HG03342 (cell line): ENCODE data around the gene CFC1B.
"Not testable (repeated sequence)": the region's sequence is repeated elsewhere in the genome, so short reads cannot be mapped to it uniquely, and the experiment has no call there.

ENCODE experiments used
- ATAC-seq: cut with Tn5 transposase; IDR thresholded peaks from one replicate; pipeline ENCODE4 v1.9.1; 2021; ENCODE audit warnings: mild to moderate bottlenecking, moderate library complexity; ENCODE audit not compliant: unreplicated experiment

The CFC1B gene

DNA sequence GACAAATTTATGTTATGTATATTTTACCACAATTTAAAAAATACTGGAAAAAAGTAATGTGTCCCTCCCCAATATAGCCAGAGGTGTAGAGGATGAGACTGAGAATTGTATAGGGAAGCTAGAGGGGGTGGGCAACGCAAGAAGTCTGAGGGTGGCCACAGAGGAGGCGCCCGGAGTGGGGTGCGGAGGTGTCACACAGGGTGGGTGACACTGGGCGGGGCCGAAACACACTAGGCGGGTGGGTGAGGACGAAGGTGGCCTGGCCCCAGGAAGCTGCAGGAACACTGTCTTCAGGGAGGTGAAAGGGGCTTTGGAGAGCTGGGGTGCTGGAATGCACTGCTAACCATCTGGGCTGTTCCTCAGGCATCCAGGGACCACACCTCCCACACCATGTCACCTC is 35.4 kb downstream of the CFC1B start:
- not testable (repeated sequence) for ATAC-seq

DNA sequence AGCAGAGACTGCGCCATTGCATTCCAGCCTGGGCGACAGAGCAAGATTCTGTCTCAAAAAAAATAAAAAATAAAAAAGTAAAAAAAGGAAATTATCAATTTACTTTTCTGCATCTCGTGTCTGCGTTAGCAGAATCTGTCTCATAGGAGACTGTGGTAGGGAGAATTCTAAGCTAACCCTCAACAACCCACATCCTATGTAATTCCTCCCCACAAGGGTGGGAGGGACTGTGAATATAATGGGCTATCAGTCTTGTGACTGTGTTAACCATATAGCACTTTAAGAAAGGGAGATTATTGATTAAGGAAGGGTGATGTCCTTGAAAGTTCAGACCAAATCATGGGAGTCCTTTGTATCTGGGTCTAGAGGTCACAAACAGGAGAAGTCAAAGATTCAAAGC is 45.1 kb downstream of the CFC1B start:
- not testable (repeated sequence) for ATAC-seq

DNA sequence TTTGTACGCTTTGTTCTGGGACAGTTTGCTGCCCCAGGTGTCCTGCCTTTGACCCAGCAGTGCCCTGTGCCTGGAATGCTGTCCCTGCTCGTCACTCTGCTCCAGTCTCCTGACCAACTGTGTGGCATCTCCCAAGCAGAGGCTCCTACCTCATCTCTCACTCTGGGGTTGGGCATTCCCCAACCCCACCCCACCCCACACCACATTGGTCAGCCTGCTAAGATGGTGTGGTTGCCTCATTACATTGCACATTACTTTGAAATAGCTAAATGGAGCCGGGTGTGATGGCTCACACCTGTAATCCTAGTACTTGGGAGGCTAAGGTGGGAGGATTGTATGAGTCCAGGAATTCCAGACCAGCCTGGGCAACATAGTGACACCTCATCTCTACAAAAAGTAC is 50.9 kb downstream of the CFC1B start:
- ATAC-seq: not testable (repeated sequence)

- ATAC-seq: not testable (repeated sequence)
Observed at GRCh38 chr2:130574230-130574629, 53.2 kb downstream of the CFC1B start.

DNA sequence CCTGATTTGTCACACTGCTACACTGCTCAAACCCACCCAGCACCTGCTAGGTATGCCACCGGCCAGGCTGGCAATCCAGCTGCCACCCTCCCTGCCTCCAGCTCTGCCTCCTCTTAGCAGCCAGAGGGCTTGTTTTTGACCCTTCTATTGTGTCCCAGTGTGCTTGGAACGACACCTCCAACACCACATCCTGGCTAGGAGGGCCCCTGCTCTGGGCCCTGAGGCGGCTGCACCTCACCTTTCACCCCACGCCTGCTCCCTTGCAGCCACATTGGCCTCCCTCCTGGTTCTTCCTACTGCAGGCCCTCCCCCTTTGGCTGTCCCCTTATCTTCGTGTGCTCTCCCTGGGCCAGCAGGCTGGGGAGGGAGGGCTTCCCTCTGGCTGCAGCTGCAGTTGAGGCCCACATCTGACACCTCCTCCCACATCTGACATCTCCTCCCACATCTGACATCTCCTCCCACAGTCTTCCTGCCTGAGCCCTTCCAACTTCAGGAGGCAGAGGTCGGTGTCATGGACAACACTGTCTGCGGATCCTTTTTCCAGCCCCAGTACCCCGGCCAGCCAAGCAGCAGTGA is 55.3 kb downstream of the CFC1B start:
- ATAC-seq: not testable (repeated sequence)

DNA sequence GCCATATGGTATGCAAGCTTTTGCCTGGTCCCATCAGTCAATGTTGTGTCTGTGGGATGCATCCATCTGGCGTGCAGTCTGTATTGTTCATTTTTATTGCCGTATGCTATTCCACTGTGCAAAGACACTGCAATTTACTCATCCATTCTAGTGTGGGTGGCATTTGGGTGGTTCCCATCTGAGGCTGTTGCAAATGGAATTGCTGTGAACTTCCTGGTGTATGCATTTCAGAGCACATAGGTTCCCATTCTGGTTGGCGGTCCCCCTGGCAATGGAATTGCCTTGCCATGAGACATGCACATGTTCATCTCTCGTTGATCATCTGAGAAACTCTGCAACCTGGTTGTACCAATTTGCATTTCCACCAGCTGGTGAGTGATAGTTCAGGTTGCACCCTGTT is 56.5 kb downstream of the CFC1B start:
- ATAC-seq: not testable (repeated sequence)
